Thyroid gland (tissue), 4 donors: ENCODE measurements around the gene PLA2G6.

Experiments used
- CTCF ChIP-seq, 6 experiments: fragments of 200-600 bp in 3 of 6; fragments of 450-650 bp in 3 of 6; sonication (generic) in 3 of 6; IDR thresholded peaks; one replicate each; pipeline ENCODE4 v1.5.1; 2016 to 2019; ENCODE audit warnings: antibody characterized with exemption in 6 of 6, mild to moderate bottlenecking in 2 of 6, inconsistent platforms in 1 of 6, moderate library complexity in 1 of 6
- POLR2A ChIP-seq, 2 donors: fragments of 450-650 bp; IDR thresholded peaks; one replicate each; pipeline ENCODE4 v1.6.1; 2017; ENCODE audit warnings: antibody characterized with exemption in 2 of 2, mild to moderate bottlenecking in 2 of 2, moderate library complexity in 1 of 2

DNA sequence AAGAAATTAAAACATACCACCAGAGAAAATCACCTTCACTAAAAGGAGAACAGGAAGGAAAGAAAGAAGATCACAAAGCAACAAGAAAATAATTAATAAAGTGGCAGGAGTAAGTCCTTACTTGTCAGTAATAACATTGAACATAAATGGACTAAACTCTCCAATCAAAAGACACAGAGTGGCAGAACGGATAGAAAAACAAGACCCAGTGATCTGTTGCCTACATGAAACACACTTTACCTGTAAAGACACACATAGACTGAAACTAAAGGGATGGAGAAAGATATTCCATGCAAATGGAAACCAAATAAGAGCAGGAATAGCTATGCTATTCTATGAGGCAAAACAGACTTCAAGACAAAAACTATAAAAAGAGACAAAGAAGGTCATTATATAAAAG is 25.9 kb downstream of the PLA2G6 start:
- no peak for TF ChIP-seq CTCF (IDR thresholded peaks at IDR 0.05)
- no peak for TF ChIP-seq POLR2A (IDR thresholded peaks at IDR 0.05)
